ENCODE measurements around the gene NEK2.

- TF ChIP-seq CTCF (IDR thresholded peaks at IDR 0.05; ENCODE audit: insufficient read depth, low read length, poor library complexity, severe bottlenecking) (no peak), EZH2phosphoT487 (conservative IDR thresholded peaks at IDR 0.05; ENCODE audit: low read length) (no peak)
These were observed 23.1 kb downstream of the NEK2 start for GRCh38 chr1:211652371-211652770.

Data from SU-DHL-6 (cell line).